CD4-positive, alpha-beta T cell treated with Interleukin-4 for 4 hours (primary cell): ENCODE data around the gene RBM4B.
"Not testable (repeated sequence)": the region's sequence is repeated elsewhere in the genome, so short reads cannot be mapped to it uniquely, and the experiment has no call there.

Source experiments
- DNase-seq: peaks from one replicate; pipeline ENCODE4 v3.0.0-alpha.2; 2020

The RBM4B gene

GRCh38 chr11:66677599-66678375 is at the start of gene RBM4B:
RBM4B (minus strand) TSS chr11:66677887; CDS start chr11:66677079, 808 bp downstream.
- DNase-seq, result peak; percentile 95

- no peak for DNase-seq
Observed at GRCh38 chr11:66725647-66726046, 48.0 kb upstream of the RBM4B start.

- DNase-seq, result no peak
Observed at GRCh38 chr11:66725114-66725513, 47.4 kb upstream of the RBM4B start.

- DNase-seq, result not testable (repeated sequence)
Observed at GRCh38 chr11:66724167-66724566, 46.5 kb upstream of the RBM4B start.

GRCh38 chr11:66723693-66724092 is 46.0 kb upstream of the RBM4B start:
- no peak for DNase-seq

- no peak for DNase-seq
Observed at GRCh38 chr11:66722745-66723651, 45.3 kb upstream of the RBM4B start.

GRCh38 chr11:66721939-66722338 is 44.3 kb upstream of the RBM4B start:
- DNase-seq, result no peak

GRCh38 chr11:66720899-66721470 is 43.3 kb upstream of the RBM4B start:
- no peak for DNase-seq

GRCh38 chr11:66720223-66720898 is 42.7 kb upstream of the RBM4B start:
- DNase-seq, result peak; percentile 9

GRCh38 chr11:66719111-66719872 is 41.6 kb upstream of the RBM4B start:
- DNase-seq, result no peak

GRCh38 chr11:66718320-66718971 is 40.8 kb upstream of the RBM4B start:
- no peak for DNase-seq

GRCh38 chr11:66717925-66718319 is 40.2 kb upstream of the RBM4B start:
- no peak for DNase-seq

GRCh38 chr11:66716996-66717395 is 39.3 kb upstream of the RBM4B start:
- DNase-seq, result no peak

- no peak for DNase-seq
Observed at GRCh38 chr11:66715346-66716085, 37.8 kb upstream of the RBM4B start.

GRCh38 chr11:66713746-66714480 is 36.2 kb upstream of the RBM4B start:
- no peak for DNase-seq

- DNase-seq, result no peak
Observed at GRCh38 chr11:66710384-66710930, 32.8 kb upstream of the RBM4B start.

GRCh38 chr11:66708701-66709100 is 31.0 kb upstream of the RBM4B start:
- DNase-seq, result no peak

- DNase-seq, result no peak
Observed at GRCh38 chr11:66708094-66708493, 30.4 kb upstream of the RBM4B start.

GRCh38 chr11:66707486-66707885 is 29.8 kb upstream of the RBM4B start:
- DNase-seq, result no peak

- no peak for DNase-seq
Observed at GRCh38 chr11:66706989-66707388, 29.3 kb upstream of the RBM4B start.
